ENCODE data around the gene GIMAP2. TPM values are rescaled to one million over a fixed set of nuclear protein-coding genes. Genes with fewer than 3 reads are reported as not detected.
"Not testable (repeated sequence)": the region's sequence is repeated elsewhere in the genome, so short reads cannot be mapped to it uniquely, and the experiment has no call there.

Gene GIMAP2
- 3.7 TPM for total RNA-seq

DNA sequence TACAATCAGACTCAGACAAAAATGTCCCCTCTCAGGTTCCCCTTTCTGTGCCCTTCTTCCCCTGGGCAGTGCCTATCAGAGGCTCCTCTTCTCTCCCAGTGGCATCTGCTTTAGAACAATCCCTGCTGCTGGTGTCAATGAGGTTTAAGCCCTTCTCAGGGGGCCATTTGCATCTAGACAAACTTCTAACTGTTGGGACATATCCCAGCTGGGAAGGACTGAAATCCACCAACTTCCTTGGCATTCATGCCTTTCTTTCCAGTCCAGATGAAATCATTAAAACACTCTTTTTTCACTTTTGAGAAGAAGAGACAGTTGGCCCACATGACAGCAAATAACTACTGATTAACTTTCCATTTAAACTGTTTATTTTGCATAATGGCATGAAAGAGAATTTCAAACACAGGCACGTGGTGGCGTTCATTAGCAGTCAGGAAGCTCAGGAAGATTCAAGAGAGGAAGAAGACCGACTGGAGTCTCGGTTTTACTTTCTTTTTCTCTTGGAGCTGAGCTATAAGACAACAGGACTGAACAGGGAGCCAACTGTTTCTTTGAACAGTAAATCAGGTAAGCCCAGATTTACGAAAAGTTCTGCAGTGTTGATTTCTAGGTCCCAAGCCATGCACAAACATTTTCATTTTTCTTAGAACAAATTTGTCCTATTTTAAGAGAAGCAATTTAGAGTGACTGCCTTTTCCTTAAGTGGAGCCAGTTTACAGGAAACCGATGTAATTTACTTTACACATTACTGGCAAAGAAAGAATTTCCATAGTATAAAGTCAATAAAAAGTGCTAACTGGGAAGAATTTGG, at the start of gene GIMAP2:
Gene GIMAP2 (plus strand): TSS at position 488 of the 811 bp plus-strand sequence. CDS start 1,354 bp downstream, outside the sequence.
- DNase-seq (ENCODE audit: low spot score in 2 of 2) = peak in 1 of 2 donors; percentile 21
- FAIRE-seq = no peak

- no peak for FAIRE-seq
- DNase-seq (ENCODE audit: low spot score in 2 of 2) = no peak
Observed at GRCh38 chr7:150641854-150642253, 43.7 kb upstream of the GIMAP2 start.

GRCh38 chr7:150642926-150643325, 42.6 kb upstream of the GIMAP2 start:
- DNase-seq (ENCODE audit: low spot score in 2 of 2) = no peak
- no peak for FAIRE-seq

GRCh38 chr7:150645259-150646020, 40.1 kb upstream of the GIMAP2 start:
- DNase-seq (ENCODE audit: low spot score in 2 of 2) (no peak), FAIRE-seq (no peak)

DNA sequence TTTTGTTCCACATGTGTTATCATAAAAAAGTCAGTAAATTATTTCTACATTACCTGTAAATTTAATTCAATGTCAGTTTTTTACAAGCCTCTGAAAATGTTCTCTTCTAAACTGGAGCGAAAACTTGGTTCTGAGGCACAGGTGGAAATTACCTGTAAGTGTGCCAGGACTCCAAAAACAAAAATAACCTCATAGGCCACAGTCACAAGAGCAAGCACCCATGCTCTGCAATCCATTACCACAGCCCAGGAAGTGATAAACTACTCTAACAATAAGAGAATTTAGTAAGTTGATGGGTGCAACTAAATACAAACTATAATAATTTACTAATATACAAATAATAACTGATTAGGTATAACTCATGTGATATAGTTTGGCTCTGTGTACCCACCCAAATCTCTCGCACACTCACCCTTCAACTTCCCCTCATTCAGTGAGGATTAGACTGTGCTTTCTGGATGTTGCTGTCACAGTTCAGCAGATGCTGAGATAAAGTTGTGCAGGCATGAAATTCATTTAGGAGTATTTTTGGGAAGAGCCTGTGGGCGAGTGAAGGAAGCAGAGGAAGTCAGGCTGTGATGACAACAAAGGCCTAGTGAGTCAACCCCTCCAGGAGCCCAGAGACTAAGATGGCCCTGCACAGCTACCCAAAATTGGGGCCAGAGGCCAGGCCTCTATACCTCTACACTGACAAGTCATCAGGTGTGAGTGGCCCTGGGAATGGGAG, 37.0 kb upstream of the GIMAP2 start:
- no peak for FAIRE-seq
- DNase-seq (ENCODE audit: low spot score in 2 of 2) = no peak

GRCh38 chr7:150649080-150649385, 36.5 kb upstream of the GIMAP2 start:
- FAIRE-seq = no peak
- DNase-seq (ENCODE audit: low spot score in 2 of 2) = no peak

DNA sequence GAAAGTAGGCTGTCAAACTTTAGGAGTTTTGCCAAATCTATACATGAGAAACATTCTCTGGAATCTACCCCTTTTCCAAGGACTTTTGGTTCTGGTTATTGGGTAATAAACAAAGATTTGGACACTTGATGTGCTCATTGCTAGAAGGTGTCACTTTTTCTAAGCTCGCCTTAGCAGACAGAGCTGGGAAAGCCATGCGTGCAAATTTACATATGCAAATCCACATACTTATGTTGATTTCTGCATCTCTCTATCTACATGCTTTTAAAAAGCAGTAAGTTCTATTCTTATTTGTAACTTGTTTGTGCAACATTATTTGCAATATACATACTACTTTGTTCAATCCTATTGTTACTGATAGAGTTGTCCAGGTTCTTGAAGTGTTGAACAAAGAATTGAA, 30.8 kb upstream of the GIMAP2 start:
- FAIRE-seq = no peak
- DNase-seq (ENCODE audit: low spot score in 2 of 2) = no peak

GRCh38 chr7:150656047-150656446, 29.5 kb upstream of the GIMAP2 start:
- DNase-seq (ENCODE audit: low spot score in 2 of 2) (no peak), FAIRE-seq (no peak)

- FAIRE-seq (no peak), DNase-seq (ENCODE audit: low spot score in 2 of 2) (no peak)
Observed at GRCh38 chr7:150657526-150657925, 28.0 kb upstream of the GIMAP2 start.

- DNase-seq (ENCODE audit: low spot score in 2 of 2) = no peak
- no peak for FAIRE-seq
Observed at GRCh38 chr7:150660939-150661613, 24.4 kb upstream of the GIMAP2 start.

GRCh38 chr7:150662821-150663220, 22.7 kb upstream of the GIMAP2 start:
- DNase-seq (ENCODE audit: low spot score in 2 of 2); FAIRE-seq: not testable (repeated sequence)

GRCh38 chr7:150663802-150664494, 21.6 kb upstream of the GIMAP2 start:
- no peak for DNase-seq (ENCODE audit: low spot score in 2 of 2)
- FAIRE-seq = no peak

DNA sequence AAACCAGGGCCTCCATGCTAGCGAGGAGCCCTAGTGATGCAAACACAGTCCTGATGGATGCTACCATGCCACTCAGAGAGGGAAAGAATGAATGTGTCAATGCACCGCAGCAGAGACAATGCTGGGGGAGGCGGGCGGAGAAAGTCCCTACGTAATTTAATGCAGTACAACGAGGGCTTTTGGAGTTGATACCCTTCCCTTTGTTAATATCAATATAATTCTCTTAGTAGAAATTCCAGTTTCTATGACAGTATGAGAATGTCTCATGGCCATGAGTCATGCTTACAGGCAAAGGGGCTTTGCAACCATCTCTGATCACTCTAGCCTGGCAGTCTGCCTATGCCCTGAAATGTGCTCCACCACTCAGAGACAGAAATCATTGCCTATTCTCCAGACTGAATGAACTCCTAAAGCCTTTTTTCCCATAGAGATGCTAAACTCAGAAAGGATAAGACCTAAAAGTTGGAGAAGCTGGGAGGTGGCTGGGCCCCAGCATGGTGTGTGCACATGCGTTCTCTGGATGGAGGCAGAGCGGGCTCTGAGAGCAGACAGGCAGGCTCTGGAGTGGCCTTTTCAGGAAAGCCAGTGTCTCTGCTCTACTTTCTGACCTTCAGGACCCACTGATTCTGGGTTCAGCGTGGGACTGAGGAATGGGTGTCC, 20.3 kb upstream of the GIMAP2 start:
- DNase-seq (ENCODE audit: low spot score in 2 of 2) (no peak), FAIRE-seq (no peak)

DNA sequence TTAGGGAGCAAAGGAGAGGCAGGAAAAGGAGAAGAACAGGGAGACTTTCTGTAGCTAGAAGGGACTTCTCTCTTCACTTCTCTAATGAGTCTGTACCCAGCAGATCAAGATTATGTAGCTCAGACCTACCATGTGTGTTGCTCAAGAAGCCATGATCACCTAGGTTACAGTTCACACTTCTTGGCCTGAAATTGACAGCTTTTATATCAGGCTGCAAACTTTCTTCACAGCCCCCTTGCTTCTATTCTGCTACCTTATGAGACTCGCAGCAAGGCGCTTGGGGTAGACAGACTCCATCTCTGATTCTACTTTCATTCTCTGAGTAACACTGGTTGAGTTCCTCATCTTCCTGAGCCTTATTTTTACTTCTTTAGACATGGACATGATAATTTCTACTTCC, 19.6 kb upstream of the GIMAP2 start:
- FAIRE-seq (no peak), DNase-seq (ENCODE audit: low spot score in 2 of 2) (no peak)

DNA sequence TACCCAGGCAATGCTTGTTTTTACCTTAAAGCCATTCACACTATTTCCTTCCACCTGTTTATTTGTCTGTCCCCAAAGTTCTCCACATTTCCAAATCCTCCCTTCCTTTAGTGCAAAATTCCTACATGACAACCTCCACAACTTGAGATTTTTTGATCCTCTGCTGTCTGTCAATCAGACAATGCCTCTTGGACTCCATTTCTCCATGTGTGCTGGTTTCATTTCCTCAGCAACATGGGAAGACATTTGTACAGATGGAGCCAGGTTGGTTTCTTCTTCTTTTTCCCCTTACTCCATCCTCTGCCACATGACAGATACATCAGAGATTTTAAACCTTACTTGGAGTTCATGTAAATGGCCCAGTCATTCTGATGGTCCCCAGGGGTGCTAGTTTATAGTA, 19.1 kb upstream of the GIMAP2 start:
- FAIRE-seq (no peak), DNase-seq (ENCODE audit: low spot score in 2 of 2) (no peak)

GRCh38 chr7:150668472-150668911, 17.0 kb upstream of the GIMAP2 start:
- no peak for DNase-seq (ENCODE audit: low spot score in 2 of 2)
- no peak for FAIRE-seq

DNA sequence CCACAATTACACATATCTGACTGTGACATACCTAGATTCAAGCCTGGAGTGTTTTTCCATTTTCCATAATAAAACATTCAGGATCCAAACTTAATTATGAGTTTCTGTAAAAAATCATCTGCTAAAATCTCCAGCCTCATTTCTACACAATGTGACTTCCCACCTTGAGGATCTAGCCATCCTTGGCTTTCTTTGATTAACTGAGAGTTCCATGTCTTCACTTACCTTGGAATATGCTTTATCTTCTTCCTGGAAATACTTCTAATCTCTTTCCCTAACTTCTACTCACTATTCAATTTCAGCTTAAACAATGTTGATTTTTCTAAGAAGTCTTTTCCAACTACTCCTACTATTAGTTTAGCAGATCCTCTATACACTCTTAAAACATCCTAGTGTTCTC, 16.5 kb upstream of the GIMAP2 start:
- DNase-seq (ENCODE audit: low spot score in 2 of 2) = no peak
- FAIRE-seq = no peak

DNA sequence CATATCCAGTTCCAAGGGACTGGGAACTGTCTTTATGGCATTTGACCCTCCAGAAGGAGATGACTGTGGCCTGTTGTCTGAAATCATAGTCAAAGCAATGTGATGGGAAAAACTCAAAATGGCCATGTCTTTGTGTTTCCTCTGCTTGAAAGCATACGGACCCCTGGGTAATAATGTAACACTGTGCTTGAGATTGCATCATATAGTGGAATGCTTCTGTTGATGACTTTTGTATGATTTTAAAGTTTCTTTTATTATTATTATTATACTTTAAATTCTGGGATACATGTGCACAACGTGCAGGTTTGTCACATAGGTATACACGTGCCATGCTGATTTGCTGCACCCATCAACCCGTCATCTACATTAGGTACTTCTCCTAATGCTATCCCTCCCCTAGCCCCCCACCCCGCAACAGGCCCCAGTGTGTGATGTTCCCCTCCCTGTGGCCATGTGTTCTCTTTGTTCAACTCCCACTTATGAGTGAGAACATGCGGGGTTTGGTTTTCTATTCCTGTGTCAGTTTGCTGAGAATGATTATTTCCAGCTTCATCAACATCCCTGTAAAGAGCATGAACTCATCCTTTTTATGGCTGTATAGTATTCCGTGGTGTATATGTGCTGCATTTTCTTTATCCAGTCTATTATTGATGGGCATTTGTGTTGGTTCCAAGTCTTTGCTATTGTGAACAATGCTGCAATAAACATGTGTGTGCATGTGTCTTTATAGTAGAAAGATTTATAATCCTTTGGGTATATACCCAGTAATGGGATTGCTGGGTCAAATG, 13.5 kb upstream of the GIMAP2 start:
- FAIRE-seq; DNase-seq (ENCODE audit: low spot score in 2 of 2): not testable (repeated sequence)

GRCh38 chr7:150675714-150676113, 9.8 kb upstream of the GIMAP2 start:
- FAIRE-seq (no peak), DNase-seq (ENCODE audit: low spot score in 2 of 2) (no peak)

All from frontal cortex (tissue), 4 donors.